ENCODE data around the gene PCK1. TPM values are rescaled to one million over a fixed set of nuclear protein-coding genes. Genes with fewer than 3 reads are reported as not detected.

PCK1 gene
- total and polyA plus RNA-seq, 2 of the 13 experiments (the other 11 are each of a cell fraction or from before 2014, with no cell fraction given) = 6.5 to 12.6 TPM

- TF ChIP-seq ZNF276 (CRISPR knock-in tag; IDR thresholded peaks at IDR 0.05; ENCODE audit: low read depth) = no peak
- no peak for TF ChIP-seq ELK4 (CRISPR knock-in tag; IDR thresholded peaks at IDR 0.05; ENCODE audit: borderline replicate concordance)
- TF ChIP-seq NFYB (CRISPR knock-in tag; IDR thresholded peaks at IDR 0.05) = no peak
- no peak for TF ChIP-seq ZNF354B (CRISPR knock-in tag; IDR thresholded peaks at IDR 0.05)
- peak; percentile 2 for TF ChIP-seq TEAD3 (CRISPR knock-in tag; optimal IDR thresholded peaks at IDR 0.05; ENCODE audit: borderline replicate concordance)
- no peak for TF ChIP-seq ZNF263 (CRISPR knock-in tag; IDR thresholded peaks at IDR 0.05)
- no peak for TF ChIP-seq AKNA (CRISPR knock-in tag; IDR thresholded peaks at IDR 0.05; ENCODE audit: borderline replicate concordance)
- no peak for TF ChIP-seq ZNF180 (CRISPR knock-in tag; IDR thresholded peaks at IDR 0.05; ENCODE audit: borderline replicate concordance, low read depth)
- no peak for TF ChIP-seq HOXA5 (CRISPR knock-in tag; IDR thresholded peaks at IDR 0.05)
- no peak for TF ChIP-seq SMAD1 (CRISPR knock-in tag; IDR thresholded peaks at IDR 0.05; ENCODE audit: borderline replicate concordance, low read depth)
- no peak for TF ChIP-seq ZNF672 (CRISPR knock-in tag; IDR thresholded peaks at IDR 0.05)
- TF ChIP-seq ZFP91 (CRISPR knock-in tag; IDR thresholded peaks at IDR 0.05; ENCODE audit: borderline replicate concordance) = no peak; the same call in 1 of the 2 replicates
- TF ChIP-seq TBP (CRISPR knock-in tag; IDR thresholded peaks at IDR 0.05) = no peak
- TF ChIP-seq ZNF607 (CRISPR knock-in tag; IDR thresholded peaks at IDR 0.05; ENCODE audit: borderline replicate concordance) = no peak
Measured at GRCh38 chr20:57562541-57563465, 1.9 kb downstream of the PCK1 start (continued).
